K562 (cell line): Measurements from ENCODE around the gene MIP. TPM values are rescaled to one million over a fixed set of nuclear protein-coding genes. Genes with fewer than 3 reads are reported as not detected.

Source experiments
- DDX20 ChIP-seq: fragments of 450-650 bp; IDR thresholded peaks from 2 replicates; pipeline ENCODE4 v1.6.1; 2016; ENCODE audit warnings: missing genetic modification characterization, low read depth, mild to moderate bottlenecking, missing compliant biosample characterization, moderate library complexity
- ETV1 ChIP-seq: fragments of 450-650 bp; conservative IDR thresholded peaks from 2 replicates; pipeline ENCODE4 v1.6.1; 2016; ENCODE audit warnings: missing genetic modification characterization, control low read depth, low read depth, missing compliant biosample characterization
- HDAC1 ChIP-seq, 2 experiments: fragments of 450-650 bp; IDR thresholded peaks; 2 replicates each; pipeline ENCODE4 v1.6.1; 2016 to 2017; ENCODE audit warnings: inconsistent platforms in 1 of 2, mild to moderate bottlenecking in 1 of 2, moderate library complexity in 1 of 2
- HDAC2 ChIP-seq: fragments of 450-650 bp; IDR thresholded peaks from 2 replicates; pipeline ENCODE4 v1.6.1; 2016; ENCODE audit warnings: mild to moderate bottlenecking
- MTA3 ChIP-seq: fragments of 450-650 bp; formaldehyde crosslinking; IDR thresholded peaks from 2 replicates; pipeline ENCODE4 v1.6.1; 2017; ENCODE audit warnings: mild to moderate bottlenecking, borderline replicate concordance
- MYC ChIP-seq, 2 experiments: fragments of 250-450 bp in 1 of 2; sonication (Bioruptor Pico) in 1 of 2; IDR thresholded peaks; 2 replicates each; pipeline versions ENCODE4 v1.5.1 to v1.6.1; 2012 to 2021; ENCODE audit warnings: low read depth in 2 of 2, borderline replicate concordance in 1 of 2, improper control_type of control experiment in 1 of 2, low read length in 1 of 2, mild to moderate bottlenecking in 1 of 2, moderate library complexity in 1 of 2
- NCOA2 ChIP-seq, 2 experiments: fragments of 450-650 bp; IDR thresholded peaks; 2 replicates each; pipeline ENCODE4 v1.6.1; 2018; ENCODE audit warnings: mild to moderate bottlenecking in 2 of 2, moderate library complexity in 1 of 2; ENCODE audit not compliant: partially characterized antibody in 2 of 2
- NKRF ChIP-seq: fragments of 450-650 bp; IDR thresholded peaks from 2 replicates; pipeline ENCODE4 v1.6.1; 2016; ENCODE audit warnings: borderline replicate concordance
- POLR2AphosphoS5 ChIP-seq: IDR thresholded peaks from 2 replicates; pipeline ENCODE4 v1.6.1; 2011; ENCODE audit warnings: mild to moderate bottlenecking, low read depth, low read length, moderate library complexity; ENCODE audit not compliant: control insufficient read depth, insufficient read depth
- POLR2H ChIP-seq: IDR thresholded peaks from 2 replicates; pipeline ENCODE4 v1.6.1; 2016; ENCODE audit warnings: missing genetic modification characterization, low read depth, mild to moderate bottlenecking, control low read depth, missing compliant biosample characterization, moderate library complexity
- SIN3B ChIP-seq: fragments of 450-650 bp; IDR thresholded peaks from 2 replicates; pipeline ENCODE4 v1.6.1; 2017; ENCODE audit warnings: low read depth, mild to moderate bottlenecking, moderate library complexity
- SMAD3 ChIP-seq: fragments of 450-650 bp; formaldehyde crosslinking; conservative IDR thresholded peaks from 2 replicates; pipeline ENCODE4 v1.4.0; 2020; ENCODE audit warnings: mild to moderate bottlenecking
- TEAD4 ChIP-seq, 2 experiments: sonication (generic) in 1 of 2; formaldehyde crosslinking in 1 of 2; IDR thresholded peaks; 2 replicates each; pipeline versions ENCODE4 v1.6.1 to v1.8.0; 2012 to 2022; ENCODE audit warnings: borderline replicate concordance in 1 of 2, inconsistent platforms in 1 of 2, low read length in 1 of 2, mild to moderate bottlenecking in 1 of 2, missing genetic modification reagents in 1 of 2
- THRB ChIP-seq: fragments of 450-650 bp; formaldehyde crosslinking; conservative IDR thresholded peaks from 2 replicates; pipeline ENCODE4 v1.4.0; 2022; ENCODE audit warnings: mild to moderate bottlenecking, missing genetic modification characterization
- U2AF2 ChIP-seq: fragments of 200-400 bp; formaldehyde crosslinking; optimal IDR thresholded peaks from 2 replicates; pipeline ENCODE3; 2017; ENCODE audit warnings: low read depth, mild to moderate bottlenecking, low read length
- ZFX ChIP-seq: sonication (generic); formaldehyde crosslinking; IDR thresholded peaks from 2 replicates; pipeline ENCODE4 v1.8.0; 2022; ENCODE audit warnings: mild to moderate bottlenecking, missing genetic modification reagents, moderate library complexity
- ZNF134 ChIP-seq: fragments of 250-450 bp; sonication (Bioruptor Pico); conservative IDR thresholded peaks from 2 replicates; pipeline ENCODE4 v1.4.0; 2020
- ZNF239 ChIP-seq: fragments of 250-450 bp; sonication (Bioruptor Pico); IDR thresholded peaks from 2 replicates; pipeline ENCODE4 v1.4.0; 2020; ENCODE audit warnings: mild to moderate bottlenecking
- ZNF311 ChIP-seq: fragments of 250-450 bp; sonication (Bioruptor Pico); IDR thresholded peaks from 2 replicates; pipeline ENCODE4 v1.4.0; 2020; ENCODE audit warnings: mild to moderate bottlenecking, moderate library complexity
- polyA plus RNA-seq, 8 experiments: library from polyadenylated mRNA; depleted of rRNA in 4 of 8; stranded (reverse) in 5 of 8; unstranded in 3 of 8; fragments of >200 nt; fragmentation: Nextera tagmentation in 2 of 8; fragmentation: Illumina TruSeq in 1 of 8; extraction: Ambion mirVana in 2 of 8; extraction: Trizol in 1 of 8; gene quantifications; 2 replicates each; pipeline versions ENCODE4 v1.2.1 to v1.2.3, GENCODE V29; 2011 to 2014; ENCODE audit warnings: inconsistent platforms in 1 of 8, missing spikeins in 1 of 8
- total RNA-seq, 7 experiments: library from RNA; depleted of rRNA in 6 of 7; stranded (reverse); fragments of >200 nt in 6 of 7; fragmentation: Illumina TruSeq in 2 of 7; extraction: Trizol in 2 of 7; gene quantifications; 2 replicates each; pipeline versions ENCODE4 v1.2.1 to v1.2.3, GENCODE V29; 2011 to 2021; ENCODE audit warnings: low replicate concordance in 1 of 7
- TF ChIP-seq, protein P1 (sequence below): fragments of 450-650 bp; IDR thresholded peaks from 2 replicates; pipeline ENCODE4 v1.6.1; 2016; ENCODE audit warnings: low read depth, mild to moderate bottlenecking, moderate library complexity
- TF ChIP-seq, protein P2 (sequence below): fragments of 250-450 bp; sonication (Bioruptor Pico); IDR thresholded peaks from 2 replicates; pipeline ENCODE4 v1.4.0; 2020; ENCODE audit warnings: borderline replicate concordance

MIP gene
- total and polyA plus RNA-seq, 9 of the 15 experiments (the other 6 are each of a cell fraction or from before 2014, with no cell fraction given), result 0.09 to 0.36 (median 0.19) TPM; not detected in 5

- TF ChIP-seq TEAD4 (IDR thresholded peaks at IDR 0.05; ENCODE audit: low read length) (peak; percentile 45), TEAD4 (CRISPR knock-in tag; IDR thresholded peaks at IDR 0.05; ENCODE audit: borderline replicate concordance) (0 out of 2 replicates have a peak, but pooled peaks have one; percentile 23), POLR2AphosphoS5 (peak; percentile 82), SIN3B (peak; percentile 50; the same call in 1 of the 2 replicates), ZNF134 (CRISPR knock-in tag) (no peak), THRB (CRISPR knock-in tag) (no peak), MTA3 (peak; percentile 62; the same call in 1 of the 2 replicates), U2AF2 (no peak), MYC (IDR thresholded peaks at IDR 0.05; ENCODE audit: low read depth, low read length) (peak; percentile 80), MYC (CRISPR knock-in tag; IDR thresholded peaks at IDR 0.05; ENCODE audit: borderline replicate concordance, low read depth) (0 out of 2 replicates have a peak, but pooled peaks have one; percentile 35), NKRF (peak; percentile 86), NCOA2 (IDR thresholded peaks at IDR 0.05; ENCODE audit: partially characterized antibody in 2 of 2) (no peak), HDAC1 (IDR thresholded peaks at IDR 0.05) (peak in 1 of 2 experiments; percentile 88; a peak in 2 of 4 replicates), HDAC2 (peak; percentile 60; the same call in 1 of the 2 replicates), ZFX (CRISPR knock-in tag) (peak; percentile 87), ETV1 (tag) (peak; percentile 65), POLR2H (tag) (peak; percentile 91), ZNF239 (CRISPR knock-in tag) (no peak), ZNF311 (CRISPR knock-in tag) (no peak), SMAD3 (CRISPR knock-in tag) (no peak), DDX20 (tag) (no peak)
- TF ChIP-seq, protein P1, sequence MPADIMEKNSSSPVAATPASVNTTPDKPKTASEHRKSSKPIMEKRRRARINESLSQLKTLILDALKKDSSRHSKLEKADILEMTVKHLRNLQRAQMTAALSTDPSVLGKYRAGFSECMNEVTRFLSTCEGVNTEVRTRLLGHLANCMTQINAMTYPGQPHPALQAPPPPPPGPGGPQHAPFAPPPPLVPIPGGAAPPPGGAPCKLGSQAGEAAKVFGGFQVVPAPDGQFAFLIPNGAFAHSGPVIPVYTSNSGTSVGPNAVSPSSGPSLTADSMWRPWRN, result no peak
- TF ChIP-seq, protein P2, sequence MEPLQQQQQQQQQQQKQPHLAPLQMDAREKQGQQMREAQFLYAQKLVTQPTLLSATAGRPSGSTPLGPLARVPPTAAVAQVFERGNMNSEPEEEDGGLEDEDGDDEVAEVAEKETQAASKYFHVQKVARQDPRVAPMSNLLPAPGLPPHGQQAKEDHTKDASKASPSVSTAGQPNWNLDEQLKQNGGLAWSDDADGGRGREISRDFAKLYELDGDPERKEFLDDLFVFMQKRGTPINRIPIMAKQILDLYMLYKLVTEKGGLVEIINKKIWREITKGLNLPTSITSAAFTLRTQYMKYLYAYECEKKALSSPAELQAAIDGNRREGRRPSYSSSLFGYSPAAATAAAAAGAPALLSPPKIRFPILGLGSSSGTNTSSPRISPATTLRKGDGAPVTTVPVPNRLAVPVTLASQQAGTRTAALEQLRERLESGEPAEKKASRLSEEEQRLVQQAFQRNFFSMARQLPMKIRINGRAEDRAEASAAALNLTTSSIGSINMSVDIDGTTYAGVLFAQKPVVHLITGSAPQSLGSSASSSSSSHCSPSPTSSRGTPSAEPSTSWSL (CRISPR knock-in tag), result no peak
Measured at GRCh38 chr12:56448860-56449621, 5.4 kb downstream of the MIP start, which contains the start of gene TIMELESS (continued).
